Mammary epithelial cell (primary cell): ENCODE data around the gene VEGFB.

ENCODE experiments used
- CTCF ChIP-seq, 2 donors: IDR thresholded peaks in 1 of 2; conservative IDR thresholded peaks in 1 of 2; 2 replicates each; pipeline ENCODE4 v1.5.1; 2011 to 2012; ENCODE audit warnings: inconsistent platforms in 2 of 2, low read length in 2 of 2, mild to moderate bottlenecking in 2 of 2, control low read depth in 1 of 2, low read depth in 1 of 2; ENCODE audit not compliant: insufficient read depth in 1 of 2; ENCODE audit errors: extremely low read depth in 1 of 2
- EZH2 ChIP-seq: IDR thresholded peaks from 2 replicates; pipeline ENCODE4 v1.6.1; 2012; ENCODE audit warnings: low read length, inconsistent platforms, borderline replicate concordance

GRCh38 chr11:64251753-64252002 is 17.3 kb downstream of the VEGFB start:
- TF ChIP-seq CTCF (conservative IDR thresholded peaks at IDR 0.05 in 1 of 2, IDR thresholded peaks at IDR 0.05 in 1 of 2; ENCODE audit: extremely low read depth in 1 of 2, insufficient read depth in 1 of 2, low read depth in 1 of 2, low read length in 2 of 2), result no peak
- no peak for TF ChIP-seq EZH2
